Measurements from ENCODE around the gene RNPS1.
A peak's percentile ranks its signal among the peaks of the same experiment; 100 is the strongest.

Gene RNPS1

GRCh38 chr16:2216330-2216729 is 51.6 kb downstream of the RNPS1 start:
- DNase-seq (ENCODE audit: extremely low read depth in 1 of 2, low read depth in 1 of 2), result no peak

DNA sequence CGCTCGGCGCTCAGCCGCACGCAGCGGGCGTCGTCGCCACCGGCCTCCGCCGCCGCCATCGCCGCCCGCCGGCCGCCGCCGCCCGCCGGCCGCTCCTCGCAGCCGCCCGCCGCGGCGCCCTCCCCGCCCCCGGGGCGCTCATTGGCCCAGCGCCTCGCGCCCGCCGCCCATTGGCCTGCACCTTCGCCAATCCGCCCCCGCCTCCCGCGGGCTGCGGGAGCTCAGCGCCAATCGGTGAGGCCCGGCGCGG is 53.3 kb downstream of the RNPS1 start, which contains the start of gene PGP:
Gene PGP (minus strand): TSS at position 122 of the 250 bp plus-strand sequence. CDS start 63 bp downstream, at position 59.
- no peak for DNase-seq (ENCODE audit: extremely low read depth in 1 of 2, low read depth in 1 of 2)

DNA sequence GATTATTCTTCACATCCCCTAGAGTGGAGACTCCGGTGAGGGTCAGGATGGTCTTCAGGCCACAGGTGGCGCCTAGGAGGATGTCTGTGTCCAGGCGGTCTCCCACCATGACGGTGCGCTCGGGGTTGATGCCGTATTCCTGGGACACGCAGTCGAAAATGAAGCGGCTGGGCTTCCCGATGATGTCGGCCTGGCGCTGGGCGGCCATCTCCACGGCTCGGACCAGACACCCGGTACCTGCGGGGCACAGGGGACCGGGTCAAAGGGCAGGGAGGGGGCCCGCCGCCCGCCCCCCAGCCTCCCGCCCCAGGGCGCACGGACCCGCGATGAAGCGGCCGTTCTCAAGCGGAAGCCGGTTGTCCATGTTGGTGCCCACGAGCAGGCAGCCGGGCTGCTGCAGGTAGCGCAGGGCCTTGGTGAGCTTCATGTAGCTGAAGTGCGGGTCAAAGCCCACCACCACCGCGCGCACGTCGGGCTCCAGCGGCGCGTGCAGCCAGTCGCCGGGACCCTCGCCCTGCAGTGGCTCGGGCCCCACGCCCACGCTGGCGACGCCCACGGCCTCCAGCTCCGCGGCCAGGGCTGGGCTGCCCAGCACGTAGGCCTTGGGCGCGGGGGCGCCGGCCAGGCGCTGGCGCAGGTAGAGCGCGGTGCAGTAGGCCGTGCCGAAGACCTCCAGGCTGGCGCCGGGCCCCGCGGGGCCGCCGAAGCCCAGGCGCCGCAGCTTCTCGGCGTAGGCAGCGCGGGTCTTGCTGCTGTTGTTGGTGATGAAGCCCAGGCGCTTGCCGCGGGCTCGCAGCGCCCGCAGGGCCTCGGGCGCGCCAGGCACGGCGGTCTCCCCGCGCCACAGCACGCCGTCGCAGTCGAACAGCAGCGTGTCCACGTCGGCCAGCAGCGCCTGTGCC is 53.9 kb downstream of the RNPS1 start:
- DNase-seq (ENCODE audit: extremely low read depth in 1 of 2, low read depth in 1 of 2), result no peak

- DNase-seq (ENCODE audit: extremely low read depth in 1 of 2, low read depth in 1 of 2), result no peak
Observed at GRCh38 chr16:2212362-2213324, 55.3 kb downstream of the RNPS1 start.

GRCh38 chr16:2211923-2212347 is 56.0 kb downstream of the RNPS1 start:
- no peak for DNase-seq (ENCODE audit: extremely low read depth in 1 of 2, low read depth in 1 of 2)

DNA sequence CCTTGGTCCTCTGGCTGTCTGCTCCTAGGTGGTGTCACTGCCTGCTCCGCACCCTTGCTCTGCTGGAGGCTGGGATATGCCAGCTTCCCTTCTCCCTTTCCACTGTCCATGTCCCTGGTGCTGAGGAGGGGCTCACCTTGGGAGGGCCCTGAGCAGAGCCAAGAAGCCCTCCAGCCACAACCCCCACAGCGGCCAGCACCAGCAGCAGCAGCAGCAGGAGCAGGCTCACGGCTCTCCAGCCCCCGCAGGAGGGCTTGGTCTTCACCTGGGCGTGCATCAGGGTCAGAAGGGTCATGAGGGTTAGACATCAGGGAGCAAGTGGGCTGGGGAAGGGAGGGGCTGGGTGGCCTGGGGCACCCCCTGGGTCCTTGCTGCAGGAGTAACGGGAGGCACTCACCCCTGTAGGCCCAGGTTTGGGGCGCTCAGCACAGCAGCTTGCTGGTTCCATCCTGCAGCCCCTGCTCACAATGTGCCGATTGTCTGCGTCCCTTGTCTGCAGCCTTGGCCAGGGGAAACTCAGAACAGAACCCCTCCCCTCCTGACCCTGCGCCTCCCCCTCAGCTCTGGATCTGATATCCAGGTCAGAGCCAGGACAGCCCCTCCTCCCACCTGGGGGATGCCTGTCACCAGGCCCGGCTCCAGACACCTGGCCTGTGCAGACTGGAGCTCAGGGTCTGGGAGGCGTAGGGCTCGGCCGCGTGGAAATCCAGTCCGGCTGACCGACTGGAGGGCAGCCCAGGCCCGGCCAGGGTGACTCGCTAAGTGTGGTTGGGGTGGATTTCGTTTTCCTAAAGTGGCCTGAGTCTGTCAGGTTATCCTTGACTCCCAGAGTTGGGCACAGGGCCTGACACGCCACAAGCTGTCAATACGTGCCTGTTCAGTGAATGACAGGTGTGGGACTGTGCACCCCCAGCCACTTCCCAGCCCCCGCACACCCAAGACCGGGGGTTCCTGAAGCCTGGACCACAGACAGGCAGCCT is 57.2 kb downstream of the RNPS1 start, which contains the start of gene BRICD5:
Gene BRICD5 (minus strand): TSS at position 478 of the 980 bp plus-strand sequence. CDS start 30 bp downstream, at position 448.
- no peak for DNase-seq (ENCODE audit: extremely low read depth in 1 of 2, low read depth in 1 of 2)

GRCh38 chr16:2210009-2210332 is 58.0 kb downstream of the RNPS1 start:
- no peak for DNase-seq (ENCODE audit: extremely low read depth in 1 of 2, low read depth in 1 of 2)

GRCh38 chr16:2209258-2210008 is 58.5 kb downstream of the RNPS1 start:
- DNase-seq (ENCODE audit: extremely low read depth in 1 of 2, low read depth in 1 of 2), result no peak

DNA sequence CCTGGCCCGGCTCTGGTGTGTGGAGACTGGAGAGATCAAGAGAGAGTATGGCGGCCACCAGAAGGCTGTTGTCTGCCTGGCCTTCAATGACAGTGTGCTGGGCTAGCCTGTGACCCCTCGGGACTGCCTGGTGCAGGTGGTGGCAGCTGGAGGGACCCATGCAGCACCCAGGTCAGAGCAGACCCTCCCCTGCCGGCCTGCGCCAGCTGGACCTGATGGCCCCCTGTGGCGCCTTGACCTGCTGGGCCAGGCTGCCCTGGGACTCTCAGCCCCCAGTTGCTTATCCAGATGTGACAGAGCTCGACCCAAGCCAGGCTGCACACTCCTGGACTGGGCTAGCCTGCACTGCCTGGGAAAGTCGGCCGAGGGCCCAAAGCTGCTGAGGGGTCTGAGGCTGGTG is 59.2 kb downstream of the RNPS1 start:
- no peak for DNase-seq (ENCODE audit: extremely low read depth in 1 of 2, low read depth in 1 of 2)

- DNase-seq (ENCODE audit: extremely low read depth in 1 of 2, low read depth in 1 of 2), result no peak
Observed at GRCh38 chr16:2208308-2208707, 59.6 kb downstream of the RNPS1 start.

DNA sequence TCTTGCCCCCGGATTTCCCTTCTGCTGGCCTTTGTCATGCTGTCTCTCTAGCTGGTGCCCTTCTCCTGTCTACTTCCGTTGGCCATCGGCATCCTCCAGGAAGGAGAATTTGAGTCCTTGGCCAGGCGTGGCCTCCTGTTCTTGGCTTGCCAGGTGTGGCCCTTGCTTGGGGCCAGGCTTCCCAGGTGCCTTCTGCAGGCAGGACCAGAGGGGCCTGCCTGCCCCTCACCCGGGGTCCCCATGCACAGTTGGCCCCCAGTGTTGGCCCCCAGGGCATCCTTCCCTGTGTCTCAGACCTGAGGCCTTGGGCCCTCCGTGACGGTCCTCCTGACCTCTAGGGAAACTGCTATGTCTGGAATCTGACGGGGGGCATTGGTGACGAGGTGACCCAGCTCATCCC is 60.1 kb downstream of the RNPS1 start:
- DNase-seq (ENCODE audit: extremely low read depth in 1 of 2, low read depth in 1 of 2), result no peak

- no peak for DNase-seq (ENCODE audit: extremely low read depth in 1 of 2, low read depth in 1 of 2)
Observed at GRCh38 chr16:2206780-2207433, 61.0 kb downstream of the RNPS1 start.

DNA sequence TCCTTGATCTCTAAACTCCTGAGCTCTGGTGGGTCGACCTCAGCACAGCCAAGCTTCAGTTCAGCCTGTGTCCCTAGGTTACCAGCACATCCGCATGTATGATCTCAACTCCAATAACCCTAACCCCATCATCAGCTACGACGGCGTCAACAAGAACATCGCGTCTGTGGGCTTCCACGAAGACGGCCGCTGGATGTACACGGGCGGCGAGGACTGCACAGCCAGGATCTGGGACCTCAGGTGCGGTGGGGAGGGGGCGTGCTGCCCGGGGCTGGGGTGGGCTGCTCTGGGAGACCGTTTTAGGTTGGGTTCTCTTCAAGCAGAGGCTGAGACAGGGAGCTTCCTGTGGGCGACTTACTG is 61.5 kb downstream of the RNPS1 start:
- DNase-seq (ENCODE audit: extremely low read depth in 1 of 2, low read depth in 1 of 2), result no peak

GRCh38 chr16:2205967-2206313 is 62.0 kb downstream of the RNPS1 start:
- DNase-seq (ENCODE audit: extremely low read depth in 1 of 2, low read depth in 1 of 2), result no peak

GRCh38 chr16:2205104-2205966 is 62.6 kb downstream of the RNPS1 start, which contains the start of gene MLST8:
Gene MLST8, plus strand, starts transcription at chr16:2205454. Its CDS starts 632 bp downstream, at chr16:2206086.
- DNase-seq (ENCODE audit: extremely low read depth in 1 of 2, low read depth in 1 of 2), result peak; percentile 70 to 80

DNA sequence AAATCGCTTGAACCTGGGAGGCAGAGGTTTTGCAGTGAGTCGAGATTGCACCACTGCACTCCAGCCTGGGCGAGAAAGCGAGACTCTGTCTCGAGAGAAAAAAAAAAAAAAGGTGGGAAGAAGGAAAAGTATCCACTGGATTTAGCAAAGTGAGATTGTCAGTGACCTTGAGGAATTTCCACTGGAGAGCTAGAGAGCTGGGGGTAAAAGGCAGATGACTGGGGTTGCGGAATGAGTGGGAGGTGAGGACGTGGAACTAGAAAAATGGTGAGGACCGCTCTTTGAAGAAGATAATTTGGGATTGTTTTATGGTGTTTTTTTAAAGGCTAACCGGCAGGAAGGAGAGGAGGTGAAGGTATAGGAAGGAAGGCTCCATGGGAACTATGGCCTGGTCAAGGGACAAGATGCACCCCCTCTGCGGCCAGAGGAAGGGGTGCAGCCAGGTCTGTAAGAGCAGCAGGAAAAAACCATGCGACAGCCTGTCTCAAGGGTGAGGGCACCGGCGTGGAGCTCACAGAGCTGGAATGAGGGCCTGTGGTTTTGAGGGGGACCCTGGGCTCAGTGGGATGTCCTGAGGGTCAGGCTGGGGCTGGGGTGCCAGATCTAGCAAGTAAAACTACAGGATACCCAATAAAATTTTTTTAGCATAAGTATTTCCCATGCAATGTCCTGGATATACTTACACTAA is 63.4 kb downstream of the RNPS1 start:
- no peak for DNase-seq (ENCODE audit: extremely low read depth in 1 of 2, low read depth in 1 of 2)

All from stimulated activated CD8-positive, alpha-beta memory T cell treated with anti-CD3 and anti-CD28 coated beads, Interleukin-7, amount 100 ng/mL, for 48 hours (primary cell).